PC-9 (cell line): ENCODE data around the gene SCAI. TPM values are rescaled to one million over a fixed set of nuclear protein-coding genes. Genes with fewer than 3 reads are reported as not detected.

Experiments used
- BruUV-seq: library from RNA; stranded (reverse); fragments of 400-500 nt; replicated peaks from 2 replicates; lab custom pipeline; 2021; lab: Mats Ljungman, UMichigan
- CTCF ChIA-PET: fragments of 300-600 bp; sonication (Branson Sonifier 250); formaldehyde crosslinking; loops from one replicate; lab custom pipeline; 2022; ENCODE audit warnings: antibody characterized with exemption; lab: Charles Lee
- POLR2A ChIA-PET: fragments of 300-600 bp; sonication (Branson Sonifier 250); formaldehyde crosslinking; loops from one replicate; lab custom pipeline; 2022; ENCODE audit warnings: antibody characterized with exemption; ENCODE audit not compliant: unreplicated experiment; lab: Charles Lee
- DNase-seq, 2 experiments: peaks; one replicate each; pipeline versions ENCODE4 v3.0.0 to v3.0.0-alpha.2; 2015 to 2022; ENCODE audit warnings: mixed read lengths in 1 of 2
- H2AFZ ChIP-seq: fragments of 200-600 bp; sonication (generic); 2 replicates; pipeline ENCODE4 v1.8.1; 2017; ENCODE audit warnings: antibody characterized with exemption
- H3F3A ChIP-seq: fragments of 200-600 bp; sonication (generic); 2 replicates; pipeline ENCODE4 v1.8.1; 2017; ENCODE audit warnings: antibody characterized with exemption, mild to moderate bottlenecking, low read depth; ENCODE audit not compliant: insufficient read depth
- H3K27ac ChIP-seq: fragments of 200-600 bp; sonication (generic); 2 replicates; pipeline ENCODE4 v1.6.1; 2016; ENCODE audit warnings: mixed run types
- H3K27me3 ChIP-seq: fragments of 200-600 bp; sonication (generic); 2 replicates; pipeline ENCODE4 v1.6.1; 2016; ENCODE audit warnings: low read depth, mixed run types; ENCODE audit not compliant: insufficient read depth
- H3K36me3 ChIP-seq: fragments of 200-600 bp; sonication (generic); 2 replicates; pipeline ENCODE4 v1.6.1; 2016; ENCODE audit warnings: low read depth, mixed run types
- H3K4me1 ChIP-seq: fragments of 200-600 bp; sonication (generic); replicated peaks from 2 replicates; pipeline ENCODE4 v1.6.1; 2016; ENCODE audit warnings: mixed run types; ENCODE audit not compliant: insufficient read depth
- H3K4me2 ChIP-seq: fragments of 200-600 bp; sonication (generic); 2 replicates; pipeline ENCODE4 v1.6.1; 2017; ENCODE audit warnings: mixed run types
- H3K4me3 ChIP-seq: fragments of 200-600 bp; sonication (generic); 2 replicates; pipeline ENCODE4 v1.6.1; 2016; ENCODE audit warnings: mixed run types
- H3K79me2 ChIP-seq: fragments of 200-600 bp; sonication (generic); 2 replicates; pipeline ENCODE4 v1.6.1; 2017; ENCODE audit warnings: low read depth, mixed run types
- H3K9me2 ChIP-seq: fragments of 200-600 bp; sonication (generic); 2 replicates; pipeline ENCODE4 v1.8.1; 2017; ENCODE audit warnings: mild to moderate bottlenecking; ENCODE audit not compliant: insufficient read depth
- H3K9me3 ChIP-seq: fragments of 200-600 bp; sonication (generic); 2 replicates; pipeline ENCODE4 v1.8.1; 2016; ENCODE audit warnings: low read depth; ENCODE audit not compliant: insufficient read depth
- H4K20me1 ChIP-seq: fragments of 200-600 bp; sonication (generic); 2 replicates; pipeline ENCODE4 v1.8.1; 2017; ENCODE audit not compliant: insufficient read depth
- EZH2 ChIP-seq: fragments of 200-600 bp; sonication (generic); IDR thresholded peaks from 2 replicates; pipeline ENCODE4 v1.8.0; 2017; ENCODE audit warnings: antibody characterized with exemption, low read depth
- intact Hi-C: fragments of 100-400 bp; cut with micrococcal nuclease; formaldehyde crosslinking; loops from one replicate; pipeline ENCODE4 v1.10.0; 2022; ENCODE audit not compliant: unreplicated experiment
- total RNA-seq: library from RNA; stranded (reverse); gene quantifications from 2 replicates; pipeline ENCODE4 v1.2.3, GENCODE V29; 2021
- TF ChIP-seq, protein P1 (sequence below): fragments of 200-600 bp; sonication (generic); conservative IDR thresholded peaks from 2 replicates; pipeline ENCODE4 v1.6.1; 2017; ENCODE audit warnings: mixed run types, antibody characterized with exemption, mild to moderate bottlenecking, moderate library complexity

Gene SCAI
- total RNA-seq, 1 experiment from 2014 or later, result 16.0 TPM

DNA sequence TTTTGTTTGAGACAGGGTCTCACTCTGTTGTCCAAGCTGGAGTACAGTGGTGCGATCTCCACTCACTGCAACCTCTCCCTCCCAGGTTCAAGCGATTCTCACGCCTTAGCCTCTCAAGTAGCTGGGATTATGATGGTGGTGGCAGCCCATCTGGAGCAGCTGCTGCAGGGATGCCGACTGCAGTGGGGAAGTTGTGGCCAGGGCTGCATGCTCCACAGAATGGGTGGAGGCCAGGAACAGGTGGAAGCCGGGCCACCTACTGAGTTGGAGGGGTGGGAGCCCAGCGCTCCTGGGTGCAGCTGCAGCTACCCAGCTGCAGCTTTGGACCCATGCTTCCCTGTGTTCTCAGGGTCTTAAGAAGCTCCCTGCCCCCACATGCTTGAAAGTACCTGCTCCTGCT lies 99.7 kb downstream of the SCAI start:
- Histone ChIP-seq H3K79me2 (no peaks in the 10 kb centered on the region), H3K27me3 (no peaks in the 10 kb centered on the region), H3K27ac (no peak overlapping the region), H4K20me1 (no peaks in the 10 kb centered on the region), H3K4me2 (no peak overlapping the region), H3K36me3 (no peaks in the 10 kb centered on the region), H3K4me3 (no peak overlapping the region), H3K9me3 (no peaks in the 10 kb centered on the region), H3F3A (no peaks in the 10 kb centered on the region), H3K9me2 (no peaks in the 10 kb centered on the region), H2AFZ (no peak overlapping the region), H3K4me1 (no peaks in the 10 kb centered on the region)
- POLR2A ChIA-PET, result no interaction called here
- CTCF ChIA-PET, result no interaction called here
- intact Hi-C loops, result no loop called here
- no peak for DNase-seq
- TF ChIP-seq, protein P1, sequence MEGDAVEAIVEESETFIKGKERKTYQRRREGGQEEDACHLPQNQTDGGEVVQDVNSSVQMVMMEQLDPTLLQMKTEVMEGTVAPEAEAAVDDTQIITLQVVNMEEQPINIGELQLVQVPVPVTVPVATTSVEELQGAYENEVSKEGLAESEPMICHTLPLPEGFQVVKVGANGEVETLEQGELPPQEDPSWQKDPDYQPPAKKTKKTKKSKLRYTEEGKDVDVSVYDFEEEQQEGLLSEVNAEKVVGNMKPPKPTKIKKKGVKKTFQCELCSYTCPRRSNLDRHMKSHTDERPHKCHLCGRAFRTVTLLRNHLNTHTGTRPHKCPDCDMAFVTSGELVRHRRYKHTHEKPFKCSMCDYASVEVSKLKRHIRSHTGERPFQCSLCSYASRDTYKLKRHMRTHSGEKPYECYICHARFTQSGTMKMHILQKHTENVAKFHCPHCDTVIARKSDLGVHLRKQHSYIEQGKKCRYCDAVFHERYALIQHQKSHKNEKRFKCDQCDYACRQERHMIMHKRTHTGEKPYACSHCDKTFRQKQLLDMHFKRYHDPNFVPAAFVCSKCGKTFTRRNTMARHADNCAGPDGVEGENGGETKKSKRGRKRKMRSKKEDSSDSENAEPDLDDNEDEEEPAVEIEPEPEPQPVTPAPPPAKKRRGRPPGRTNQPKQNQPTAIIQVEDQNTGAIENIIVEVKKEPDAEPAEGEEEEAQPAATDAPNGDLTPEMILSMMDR, result no peak
- no peak for TF ChIP-seq EZH2
- no TSS peak for BruUV-seq

DNA sequence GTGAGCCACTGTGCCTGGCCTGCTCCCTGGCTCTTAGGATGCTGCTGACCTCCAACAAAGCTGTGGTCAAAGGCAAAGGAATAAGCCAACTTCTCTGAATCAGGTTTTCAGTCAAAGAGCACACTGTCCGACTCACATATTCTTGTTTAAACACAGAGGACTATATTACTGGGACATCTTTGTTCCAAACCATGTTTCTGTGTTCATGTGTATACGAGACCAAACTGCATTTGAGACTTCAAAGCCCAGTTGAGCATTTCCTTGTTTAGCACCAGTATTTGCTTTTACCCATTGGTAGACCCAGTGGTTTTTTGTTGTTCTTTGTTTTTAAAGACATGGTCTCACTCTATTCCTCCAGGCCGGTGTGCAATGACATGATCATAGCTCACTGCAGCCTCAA lies 100.2 kb downstream of the SCAI start:
- no peaks in the 10 kb centered on the region for H3K9me3 ChIP-seq
- H3F3A ChIP-seq, result no peaks in the 10 kb centered on the region
- CTCF ChIA-PET, result no interaction called here
- H3K27me3 ChIP-seq, result no peaks in the 10 kb centered on the region
- intact Hi-C loops, result no loop called here
- no peaks in the 10 kb centered on the region for H3K9me2 ChIP-seq
- BruUV-seq, result no TSS peak
- H3K27ac ChIP-seq, result no peak overlapping the region
- no peak overlapping the region for H2AFZ ChIP-seq
- no peaks in the 10 kb centered on the region for H4K20me1 ChIP-seq
- H3K36me3 ChIP-seq, result no peaks in the 10 kb centered on the region
- no peak for DNase-seq
- no peaks in the 10 kb centered on the region for H3K4me1 ChIP-seq
- H3K4me2 ChIP-seq, result no peak overlapping the region
- POLR2A ChIA-PET, result no interaction called here
- H3K4me3 ChIP-seq, result no peak overlapping the region
- H3K79me2 ChIP-seq, result no peaks in the 10 kb centered on the region
- TF ChIP-seq, protein P1, result no peak
- TF ChIP-seq EZH2, result no peak

DNA sequence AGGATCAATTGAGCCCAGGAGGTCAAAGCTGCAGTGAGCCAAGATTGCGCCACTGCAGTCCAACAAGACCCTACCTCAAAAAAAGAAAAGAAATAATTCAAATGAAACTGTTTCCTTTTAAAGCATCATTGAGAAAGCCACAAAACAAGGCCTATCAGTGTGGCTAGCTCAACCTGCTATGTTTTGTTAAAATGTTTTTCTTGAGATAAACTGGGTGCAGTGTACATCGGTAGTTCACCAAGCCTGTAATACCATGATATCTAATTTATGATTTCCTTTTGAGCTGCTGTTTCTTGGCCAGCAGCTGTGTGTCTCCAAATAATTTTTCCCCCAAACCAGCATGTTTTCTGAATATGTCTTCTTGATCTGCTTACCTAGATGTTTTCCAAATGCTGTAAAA lies 105.2 kb downstream of the SCAI start:
- H3K4me1 ChIP-seq, result no peaks in the 10 kb centered on the region
- ChIA-PET POLR2A (interaction anchor here (0.6 to 0.7 kb wide), 3 partner anchors 32 to 74 kb away, joined by 3 to 5 read pairs (median 4); no protein-coding TSS in a partner anchor), CTCF (no interaction called here)
- no peak for DNase-seq
- H3K36me3 ChIP-seq, result no peaks in the 10 kb centered on the region
- H3K4me3 ChIP-seq, result no peak overlapping the region
- no TSS peak for BruUV-seq
- no peaks in the 10 kb centered on the region for H3K9me3 ChIP-seq
- H3K27me3 ChIP-seq, result no peaks in the 10 kb centered on the region
- no peaks in the 10 kb centered on the region for H3F3A ChIP-seq
- no peak overlapping the region for H2AFZ ChIP-seq
- H4K20me1 ChIP-seq, result no peaks in the 10 kb centered on the region
- H3K79me2 ChIP-seq, result no peaks in the 10 kb centered on the region
- intact Hi-C loops, result no loop called here
- TF ChIP-seq, protein P1, result no peak
- no peak for TF ChIP-seq EZH2
- no peak overlapping the region for H3K4me2 ChIP-seq
- H3K9me2 ChIP-seq, result no peaks in the 10 kb centered on the region
- H3K27ac ChIP-seq, result no peak overlapping the region
